Activated CD4-positive, alpha-beta memory T cell treated with anti-CD3 and anti-CD28 coated beads, Interleukin-2, amount 10 ng/mL, durations not matched to agents 7 days and 5 days (primary cell): ENCODE data around the gene C2orf72. TPM values are rescaled to one million over a fixed set of nuclear protein-coding genes. Genes with fewer than 3 reads are reported as not detected.
"Not testable (repeated sequence)": the region's sequence is repeated elsewhere in the genome, so short reads cannot be mapped to it uniquely, and the experiment has no call there.

Source experiments
- CTCF ChIA-PET: fragments of 350-600 bp; sonication (Branson Sonifier 250); formaldehyde crosslinking; loops from one replicate; lab custom pipeline; 2021; ENCODE audit warnings: antibody characterized with exemption, inconsistent platforms; lab: Charles Lee
- POLR2A ChIA-PET: fragments of 350-600 bp; sonication (Branson Sonifier 250); formaldehyde crosslinking; loops from one replicate; lab custom pipeline; 2021; ENCODE audit warnings: antibody characterized with exemption; lab: Charles Lee
- DNase-seq: peaks from one replicate; pipeline ENCODE4 v3.0.0-alpha.2; 2020
- H3K27ac Mint-ChIP-seq: one replicate; pipeline ENCODE4 v1.8.0; 2021; ENCODE audit warnings: mild to moderate bottlenecking, mixed read lengths
- H3K27me3 Mint-ChIP-seq: one replicate; pipeline ENCODE4 v1.8.0; 2021; ENCODE audit warnings: mixed read lengths
- H3K36me3 Mint-ChIP-seq: one replicate; pipeline ENCODE4 v1.8.0; 2021; ENCODE audit warnings: low read depth, mixed read lengths
- H3K4me1 Mint-ChIP-seq: one replicate; pipeline ENCODE4 v1.8.0; 2021; ENCODE audit warnings: mixed read lengths
- H3K4me3 Mint-ChIP-seq: one replicate; pipeline ENCODE4 v1.8.0; 2021; ENCODE audit warnings: mild to moderate bottlenecking, mixed read lengths
- H3K9me3 Mint-ChIP-seq: one replicate; pipeline ENCODE4 v1.8.0; 2021; ENCODE audit warnings: mixed read lengths
- total RNA-seq, 2 experiments: library from RNA; stranded (reverse); gene quantifications; one replicate each; pipeline ENCODE4 v1.2.3, GENCODE V29; 2021

The C2orf72 gene
- total RNA-seq, 2 experiments from 2014 or later: 0.35 to 0.98 TPM

GRCh38 chr2:231051116-231051515 lies 13.8 kb downstream of the C2orf72 start:
- H3K4me1 Mint-ChIP-seq: peaks cover 32% of the 10 kb centered on the region
- DNase-seq: no peak
- no peaks in the 10 kb centered on the region for H3K9me3 Mint-ChIP-seq
- H3K36me3 Mint-ChIP-seq: no peaks in the 10 kb centered on the region
- POLR2A ChIA-PET: interaction anchor here (1.2 kb wide), 1 partner anchor 412 kb away, joined by 4 read pairs; no protein-coding TSS in a partner anchor
- H3K4me3 Mint-ChIP-seq: no peak overlapping the region
- CTCF ChIA-PET: interaction anchor here (1.7 kb wide), 2 partner anchors 148 to 227 kb away, joined by 6 to 7 read pairs; no protein-coding TSS in a partner anchor
- no peak overlapping the region for H3K27ac Mint-ChIP-seq
- H3K27me3 Mint-ChIP-seq: peaks cover 30% of the 10 kb centered on the region

- DNase-seq: peak; percentile 86
- ChIA-PET POLR2A (interaction anchor here (0.8 to 1.6 kb wide), 8 partner anchors 9 to 412 kb away, joined by 3 to 9 read pairs (median 4); partner anchors contain the start of gene NCL), CTCF (interaction anchor here (0.6 to 2.1 kb wide), 44 partner anchors 8 to 854 kb away, joined by 3 to 17 read pairs (median 4); partner anchors contain the start of genes HTR2B and NCL)
- Mint-ChIP-seq H3K27ac (peak overlapping the region; percentile 70), H3K36me3 (no peaks in the 10 kb centered on the region), H3K4me1 (peaks cover 37% of the 10 kb centered on the region), H3K4me3 (peak overlapping the region; percentile 78), H3K9me3 (no peaks in the 10 kb centered on the region), H3K27me3 (peaks cover 23% of the 10 kb centered on the region)
These were observed 15.4 kb downstream of the C2orf72 start for GRCh38 chr2:231052494-231053451.

GRCh38 chr2:231053846-231054245 lies 16.5 kb downstream of the C2orf72 start:
- Mint-ChIP-seq H3K27me3 (peaks cover 18% of the 10 kb centered on the region), H3K4me3 (peak overlapping the region; percentile 8), H3K27ac (peak overlapping the region; percentile 70), H3K36me3 (no peaks in the 10 kb centered on the region), H3K4me1 (peaks cover 48% of the 10 kb centered on the region), H3K9me3 (no peaks in the 10 kb centered on the region)
- CTCF ChIA-PET: interaction anchor here (0.9 to 1.8 kb wide), 3 partner anchors 11 to 130 kb away, joined by 3 to 8 read pairs (median 5); no protein-coding TSS in a partner anchor
- peak; percentile 43 for DNase-seq
- POLR2A ChIA-PET: interaction anchor here (1.6 kb wide), 1 partner anchor 11 kb away, joined by 4 read pairs; no protein-coding TSS in a partner anchor

GRCh38 chr2:231056453-231057416 lies 19.4 kb downstream of the C2orf72 start, which contains the start of gene PSMD1:
Gene PSMD1, plus strand, starts transcription at chr2:231056867. Its CDS starts 159 bp downstream, at chr2:231057026.
- Mint-ChIP-seq H3K4me3 (peak within 1 kb of the TSS; percentile 96), H3K4me1 (peaks cover 64% of the 10 kb centered on the region), H3K27ac (peak within 1 kb of the TSS; percentile 98), H3K9me3 (no peaks in the 10 kb centered on the region), H3K36me3 (peaks cover 2% of the 10 kb centered on the region), H3K27me3 (peaks cover 4% of the 10 kb centered on the region)
- CTCF ChIA-PET: interaction anchor here (0.8 to 2.2 kb wide), 9 partner anchors 10 to 544 kb away, joined by 3 to 11 read pairs (median 4); no protein-coding TSS in a partner anchor
- DNase-seq: peak; percentile 93
- POLR2A ChIA-PET: interaction anchor here (0.6 to 1.7 kb wide), 7 partner anchors 11 to 408 kb away, joined by 3 to 11 read pairs (median 4); partner anchors contain the start of gene NCL

GRCh38 chr2:231057590-231057989 lies 20.3 kb downstream of the C2orf72 start:
- ChIA-PET CTCF (interaction anchor here (0.8 to 2.2 kb wide), 11 partner anchors 9 to 543 kb away, joined by 3 to 11 read pairs (median 4); no protein-coding TSS in a partner anchor), POLR2A (interaction anchor here (1.0 to 1.7 kb wide), 6 partner anchors 10 to 407 kb away, joined by 3 to 11 read pairs (median 4); partner anchors contain the start of gene NCL)
- no peak for DNase-seq
- Mint-ChIP-seq H3K9me3 (no peaks in the 10 kb centered on the region), H3K27me3 (peaks cover under 1% of the 10 kb centered on the region), H3K36me3 (peaks cover 10% of the 10 kb centered on the region), H3K4me1 (peaks cover 64% of the 10 kb centered on the region), H3K27ac (peak overlapping the region; percentile 51), H3K4me3 (peak overlapping the region; percentile 96)

GRCh38 chr2:231058761-231059550 lies 21.6 kb downstream of the C2orf72 start:
- POLR2A ChIA-PET: interaction anchor here (1.1 kb wide), 1 partner anchor 9 kb away, joined by 3 read pairs; no protein-coding TSS in a partner anchor
- no peak for DNase-seq
- no peak overlapping the region for H3K27ac Mint-ChIP-seq
- H3K4me3 Mint-ChIP-seq: peak overlapping the region; percentile 35
- H3K4me1 Mint-ChIP-seq: peaks cover 55% of the 10 kb centered on the region
- no peaks in the 10 kb centered on the region for H3K9me3 Mint-ChIP-seq
- H3K36me3 Mint-ChIP-seq: peaks cover 22% of the 10 kb centered on the region
- CTCF ChIA-PET: interaction anchor here (0.6 to 2.2 kb wide), 9 partner anchors 9 to 1276 kb away, joined by 3 to 11 read pairs (median 4); no protein-coding TSS in a partner anchor
- no peaks in the 10 kb centered on the region for H3K27me3 Mint-ChIP-seq

GRCh38 chr2:231059756-231060155 lies 22.4 kb downstream of the C2orf72 start:
- CTCF ChIA-PET: interaction anchor here (1.7 kb wide), 1 partner anchor 211 kb away, joined by 6 read pairs; no protein-coding TSS in a partner anchor
- Mint-ChIP-seq H3K4me3 (no peak overlapping the region), H3K9me3 (no peaks in the 10 kb centered on the region), H3K27me3 (no peaks in the 10 kb centered on the region), H3K4me1 (peaks cover 49% of the 10 kb centered on the region), H3K27ac (no peak overlapping the region), H3K36me3 (peaks cover 27% of the 10 kb centered on the region)
- POLR2A ChIA-PET: no interaction called here
- no peak for DNase-seq

- POLR2A ChIA-PET: no interaction called here
- peaks cover 50% of the 10 kb centered on the region for H3K36me3 Mint-ChIP-seq
- H3K4me1 Mint-ChIP-seq: peaks cover 50% of the 10 kb centered on the region
These were observed 25.5 kb downstream of the C2orf72 start for GRCh38 chr2:231062776-231063175.

GRCh38 chr2:231063347-231063746 lies 26.0 kb downstream of the C2orf72 start:
- no peak overlapping the region for H3K4me3 Mint-ChIP-seq
- no peaks in the 10 kb centered on the region for H3K9me3 Mint-ChIP-seq
- POLR2A ChIA-PET: no interaction called here
- CTCF ChIA-PET: interaction anchor here (0.9 kb wide), 1 partner anchor 11 kb away, joined by 4 read pairs; no protein-coding TSS in a partner anchor
- H3K27ac Mint-ChIP-seq: no peak overlapping the region
- peaks cover 50% of the 10 kb centered on the region for H3K4me1 Mint-ChIP-seq
- no peaks in the 10 kb centered on the region for H3K27me3 Mint-ChIP-seq
- no peak for DNase-seq
- H3K36me3 Mint-ChIP-seq: peaks cover 56% of the 10 kb centered on the region

More at GRCh38 chr2:231062776-231063175, 25.5 kb downstream of the C2orf72 start:
- no peaks in the 10 kb centered on the region for H3K9me3 Mint-ChIP-seq
- H3K27ac Mint-ChIP-seq: no peak overlapping the region
- CTCF ChIA-PET: no interaction called here
- no peak for DNase-seq
- no peak overlapping the region for H3K4me3 Mint-ChIP-seq
- no peaks in the 10 kb centered on the region for H3K27me3 Mint-ChIP-seq

- peaks cover 38% of the 10 kb centered on the region for H3K4me1 Mint-ChIP-seq
- no peak overlapping the region for H3K4me3 Mint-ChIP-seq
- peaks cover 65% of the 10 kb centered on the region for H3K36me3 Mint-ChIP-seq
- no peaks in the 10 kb centered on the region for H3K27me3 Mint-ChIP-seq
- H3K27ac Mint-ChIP-seq: no peak overlapping the region
- H3K9me3 Mint-ChIP-seq: no peaks in the 10 kb centered on the region
- POLR2A ChIA-PET: no interaction called here
- no peak for DNase-seq
- CTCF ChIA-PET: interaction anchor here (1.4 kb wide), 1 partner anchor 9 kb away, joined by 4 read pairs; the partner anchor contains the start of gene PSMD1
These were observed 28.6 kb downstream of the C2orf72 start for GRCh38 chr2:231065966-231066365.

GRCh38 chr2:231067531-231067930 lies 30.2 kb downstream of the C2orf72 start:
- H3K27me3 Mint-ChIP-seq, H3K4me3 Mint-ChIP-seq, H3K9me3 Mint-ChIP-seq, DNase-seq: not testable (repeated sequence)
- ChIA-PET POLR2A (interaction anchor here (0.8 kb wide), 1 partner anchor 11 kb away, joined by 4 read pairs; the partner anchor contains the start of gene PSMD1), CTCF (interaction anchor here (1.2 to 1.5 kb wide), 4 partner anchors 9 to 165 kb away, joined by 3 to 5 read pairs (median 4); partner anchors contain the start of gene PSMD1)
- Mint-ChIP-seq H3K4me1 (peaks cover 30% of the 10 kb centered on the region), H3K27ac (peak overlapping the region; percentile 77), H3K36me3 (peaks cover 67% of the 10 kb centered on the region)
